Common myeloid progenitor, CD34-positive (primary cell): ENCODE measurements around the gene HMG20B.

Experiments used
- CTCF ChIA-PET: fragments of 350-600 bp; sonication (Branson Sonifier 250); formaldehyde crosslinking; loops from one replicate; lab custom pipeline; 2021; ENCODE audit warnings: antibody characterized with exemption; lab: Charles Lee
- POLR2A ChIA-PET: fragments of 350-600 bp; sonication (Branson Sonifier 250); formaldehyde crosslinking; loops from one replicate; lab custom pipeline; 2021; ENCODE audit warnings: antibody characterized with exemption; lab: Charles Lee
- DNase-seq, 3 donors: peaks; one replicate each; pipeline versions ENCODE4 v3.0.0 to v3.0.0-alpha.2; 2013
- H3K27ac ChIP-seq, 2 experiments: 1 replicate in 1 of 2; 2 replicates in 1 of 2; pipeline ENCODE4 v1.7.0; 2013; ENCODE audit warnings: inconsistent platforms in 2 of 2, low read length in 2 of 2, mild to moderate bottlenecking in 2 of 2, low read depth in 1 of 2, moderate library complexity in 1 of 2; ENCODE audit not compliant: severe bottlenecking in 2 of 2, insufficient read depth in 1 of 2, poor library complexity in 1 of 2
- H3K27me3 ChIP-seq, 5 experiments: replicated peaks in 2 of 5; 1 replicate in 3 of 5; 2 replicates in 2 of 5; pipeline versions ENCODE4 v1.6.1 to v1.7.0; 2013; ENCODE audit warnings: low read length in 4 of 5, mild to moderate bottlenecking in 2 of 5, moderate library complexity in 2 of 5, inconsistent platforms in 1 of 5; ENCODE audit not compliant: insufficient read depth in 5 of 5, control insufficient read depth in 4 of 5
- H3K36me3 ChIP-seq, 4 experiments: 1 replicate in 2 of 4; 2 replicates in 2 of 4; pipeline versions ENCODE4 v1.6.1 to v1.7.0; 2013; ENCODE audit warnings: low read length in 3 of 4, control low read depth in 1 of 4, mild to moderate bottlenecking in 1 of 4; ENCODE audit not compliant: control insufficient read depth in 4 of 4, insufficient read depth in 4 of 4
- H3K4me1 ChIP-seq, 4 experiments: 1 replicate in 3 of 4; 2 replicates in 1 of 4; pipeline versions ENCODE4 v1.6.1 to v1.7.1; 2013; ENCODE audit warnings: low read length in 3 of 4, mild to moderate bottlenecking in 3 of 4, control low read depth in 1 of 4, inconsistent platforms in 1 of 4, moderate library complexity in 1 of 4; ENCODE audit not compliant: control insufficient read depth in 4 of 4, insufficient read depth in 4 of 4; ENCODE audit errors: control extremely low read depth in 1 of 4
- H3K4me3 ChIP-seq, 7 experiments: 1 replicate in 4 of 7; 2 replicates in 3 of 7; pipeline versions ENCODE4 v1.5.1 to v1.7.0; 2013; ENCODE audit warnings: mild to moderate bottlenecking in 7 of 7, low read length in 6 of 7, moderate library complexity in 6 of 7, inconsistent platforms in 2 of 7, low read depth in 2 of 7, control low read depth in 1 of 7; ENCODE audit not compliant: insufficient read depth in 4 of 7, control insufficient read depth in 1 of 7; ENCODE audit errors: extremely low read depth in 1 of 7
- H3K9me3 ChIP-seq, 5 experiments: 1 replicate in 4 of 5; 2 replicates in 1 of 5; pipeline versions ENCODE4 v1.6.1 to v1.7.1; 2013; ENCODE audit warnings: low read length in 4 of 5, mild to moderate bottlenecking in 2 of 5, inconsistent platforms in 1 of 5, low read depth in 1 of 5, moderate library complexity in 1 of 5; ENCODE audit not compliant: control insufficient read depth in 4 of 5, insufficient read depth in 2 of 5; ENCODE audit errors: control extremely low read depth in 1 of 5
- WGBS: methylation state at CpG from one replicate; pipeline ENCODE4 v1.1.5; 2013; ENCODE audit not compliant: insufficient coverage; 5-methylcytosine and 5-hydroxymethylcytosine counted together

HMG20B gene

GRCh38 chr19:3548606-3549005 is 24.1 kb upstream of the HMG20B start:
- Histone ChIP-seq H3K4me1 (peaks cover 0 to 23% (median 11%) of the 10 kb centered on the region in 4 experiments), H3K27ac (no peak overlapping the region), H3K4me3 (no peak overlapping the region), H3K36me3 (peaks cover 2 to 60% (median 24%) of the 10 kb centered on the region in 4 experiments), H3K9me3 (no peaks in the 10 kb centered on the region), H3K27me3 (no peaks in the 10 kb centered on the region)
- CTCF ChIA-PET: interaction anchor here (1.1 to 2.1 kb wide), 4 partner anchors 8 to 42 kb away, joined by 4 to 5 read pairs (median 4); partner anchors contain the start of genes GIPC3 and MFSD12
- 86% methylated on average over 14 of the region's 14 CpGs for WGBS
- DNase-seq: peak in 2 of 3 donors; percentile 48 to 50
- POLR2A ChIA-PET: no interaction called here

DNA sequence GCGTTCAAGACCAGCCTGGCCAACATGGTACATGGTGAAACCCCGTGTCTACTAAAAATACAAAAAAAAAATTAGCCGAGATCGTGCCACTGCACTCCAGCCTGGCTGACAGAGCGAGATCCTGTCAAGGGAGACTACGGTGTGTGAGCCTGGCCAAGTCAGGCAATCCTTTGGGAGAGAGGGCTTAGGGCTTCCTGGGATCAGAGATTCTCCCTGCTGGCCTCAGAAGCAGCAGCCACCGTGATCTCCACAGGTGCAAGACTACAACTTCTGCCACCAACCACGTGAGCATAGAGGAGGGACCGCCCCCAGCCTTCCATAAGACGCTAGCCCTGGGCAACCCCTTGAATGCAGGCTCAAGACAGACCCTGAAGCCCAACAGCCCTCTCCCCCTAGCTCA is 22.9 kb upstream of the HMG20B start:
- CTCF ChIA-PET: interaction anchor here (1.1 kb wide), 1 partner anchor 41 kb away, joined by 4 read pairs; no protein-coding TSS in a partner anchor
- Histone ChIP-seq H3K9me3 (no peaks in the 10 kb centered on the region), H3K4me3 (no peak overlapping the region), H3K27me3 (no peaks in the 10 kb centered on the region), H3K27ac (no peak overlapping the region), H3K36me3 (peaks cover 2 to 48% (median 17%) of the 10 kb centered on the region in 4 experiments), H3K4me1 (peaks cover 3 to 32% (median 23%) of the 10 kb centered on the region in 4 experiments)
- no peak for DNase-seq
- 100% methylated on average over 6 of the region's 10 CpGs for WGBS
- POLR2A ChIA-PET: no interaction called here

DNA sequence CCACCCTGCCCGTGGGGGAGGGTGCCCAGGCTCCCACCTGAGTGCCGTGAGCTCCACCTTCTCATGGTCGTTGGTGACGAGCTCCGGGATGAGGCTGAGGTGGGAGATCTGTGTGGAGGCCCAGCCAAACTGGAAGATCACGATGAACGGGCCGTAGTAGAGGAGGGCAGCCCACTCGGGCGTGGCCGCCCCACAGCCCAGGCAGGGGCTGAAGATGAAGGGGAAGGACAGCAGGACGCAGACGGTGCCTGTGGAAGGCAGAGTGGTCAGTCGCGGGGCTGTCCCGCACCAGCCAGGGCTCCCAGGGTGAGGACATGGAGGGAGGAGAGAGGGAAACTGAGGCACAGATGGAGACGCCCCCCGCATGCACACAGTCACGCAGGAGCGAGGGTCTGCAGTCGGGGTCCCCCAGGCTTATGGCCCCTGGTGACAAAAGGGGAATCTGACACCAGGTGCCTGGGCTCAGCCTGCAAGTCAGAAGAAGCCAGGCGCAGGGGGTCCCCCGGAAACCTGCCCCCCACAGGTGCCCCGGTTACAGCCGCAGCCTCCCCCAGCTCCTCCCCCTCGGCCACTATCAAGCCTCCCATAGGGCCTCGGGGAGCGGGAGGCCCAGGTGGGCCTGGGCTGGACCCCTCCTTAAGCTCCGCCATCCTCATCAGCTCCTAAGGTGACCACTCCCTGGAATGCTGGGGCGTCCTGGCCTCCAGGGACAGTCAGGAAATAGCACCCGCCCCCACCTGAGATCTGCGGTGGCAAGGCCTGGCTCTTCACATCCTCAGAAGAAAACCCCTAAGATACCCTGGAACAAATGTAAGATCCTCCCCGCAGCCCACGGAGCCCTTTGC is 21.6 kb upstream of the HMG20B start:
- Histone ChIP-seq H3K36me3 (peaks cover 2 to 40% (median 13%) of the 10 kb centered on the region in 4 experiments), H3K4me3 (no peak overlapping the region), H3K27ac (no peak overlapping the region), H3K27me3 (no peaks in the 10 kb centered on the region), H3K4me1 (peaks cover 3 to 44% (median 33%) of the 10 kb centered on the region in 4 experiments), H3K9me3 (no peaks in the 10 kb centered on the region)
- DNase-seq: no peak
- CTCF ChIA-PET: interaction anchor here (0.6 to 1.6 kb wide), 2 partner anchors 9 to 34 kb away, joined by 3 read pairs; partner anchors contain the start of gene GIPC3
- POLR2A ChIA-PET: no interaction called here
- 95% methylated on average over 24 of the region's 34 CpGs for WGBS

GRCh38 chr19:3551792-3552095 is 21.0 kb upstream of the HMG20B start:
- H3K4me1 ChIP-seq: peaks cover 6 to 50% (median 38%) of the 10 kb centered on the region in 4 experiments
- ChIA-PET POLR2A (no interaction called here), CTCF (interaction anchor here (1.6 kb wide), 1 partner anchor 34 kb away, joined by 3 read pairs; the partner anchor contains the start of gene GIPC3)
- H3K27ac ChIP-seq: no peak overlapping the region
- peaks cover 2 to 35% (median 11%) of the 10 kb centered on the region in 4 experiments for H3K36me3 ChIP-seq
- no peaks in the 10 kb centered on the region for H3K9me3 ChIP-seq
- no peak for DNase-seq
- no peak overlapping the region for H3K4me3 ChIP-seq
- H3K27me3 ChIP-seq: no peaks in the 10 kb centered on the region
- 92% methylated on average over 6 of the region's 9 CpGs for whole genome bisulfite sequencing

DNA sequence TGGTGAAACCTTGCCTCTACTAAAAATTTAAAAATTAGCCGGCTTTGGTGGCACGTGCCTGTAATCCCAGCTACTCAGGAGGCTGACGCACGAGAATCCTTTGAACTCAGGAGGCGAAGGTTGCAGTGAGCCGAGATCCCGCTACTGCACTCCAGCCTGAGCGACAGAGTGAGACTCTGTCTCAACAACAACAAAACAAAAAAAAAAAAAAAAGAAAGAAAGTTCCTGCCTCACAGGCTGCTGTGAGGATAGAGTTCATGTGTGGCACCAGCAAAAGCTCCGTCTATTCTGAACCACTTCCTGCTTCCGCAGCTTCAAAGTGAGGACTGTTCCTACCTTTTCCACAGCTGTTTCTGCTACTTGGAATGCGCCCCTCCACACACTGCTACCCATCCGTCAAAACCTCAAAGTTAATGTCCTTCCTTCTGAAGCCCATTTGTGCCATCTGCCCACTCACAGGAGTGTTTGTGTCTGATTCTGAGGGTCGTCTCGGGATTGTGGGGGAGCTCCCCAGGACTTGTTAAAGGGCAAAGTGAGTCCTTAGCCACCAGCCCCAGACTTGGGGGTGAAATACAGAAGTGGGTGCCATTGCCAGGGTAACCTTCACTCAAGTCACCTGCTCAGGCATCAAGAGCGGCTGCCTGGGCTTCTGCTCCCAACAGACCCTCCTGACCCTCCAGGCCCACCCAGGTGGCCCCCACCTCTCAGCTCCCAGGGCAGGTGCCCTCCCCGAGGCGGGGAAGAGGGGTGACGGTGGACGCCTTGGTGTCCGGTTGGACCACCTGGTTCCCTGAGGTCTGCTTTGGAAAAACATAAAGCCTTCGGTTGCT is 18.3 kb upstream of the HMG20B start:
- POLR2A ChIA-PET: interaction anchor here (0.6 to 1.1 kb wide), 4 partner anchors 17 to 501 kb away, joined by 3 to 4 read pairs (median 4); partner anchors contain the start of gene MRPL54
- WGBS: 65% methylated on average over 9 of the region's 21 CpGs
- Histone ChIP-seq H3K4me3 (peak overlapping the region in 6 of 7 experiments; percentile 8 to 43 (median 34)), H3K27me3 (no peaks in the 10 kb centered on the region), H3K27ac (peak overlapping the region in 1 of 2 experiments; percentile 45), H3K9me3 (no peaks in the 10 kb centered on the region), H3K4me1 (peaks cover 6 to 53% (median 47%) of the 10 kb centered on the region in 4 experiments), H3K36me3 (peaks cover 0 to 12% (median 2%) of the 10 kb centered on the region in 4 experiments)
- peak in 2 of 3 donors; percentile 55 to 57 for DNase-seq
- CTCF ChIA-PET: interaction anchor here (1.1 to 1.4 kb wide), 2 partner anchors 8 to 31 kb away, joined by 5 to 6 read pairs; partner anchors contain the start of gene GIPC3

DNA sequence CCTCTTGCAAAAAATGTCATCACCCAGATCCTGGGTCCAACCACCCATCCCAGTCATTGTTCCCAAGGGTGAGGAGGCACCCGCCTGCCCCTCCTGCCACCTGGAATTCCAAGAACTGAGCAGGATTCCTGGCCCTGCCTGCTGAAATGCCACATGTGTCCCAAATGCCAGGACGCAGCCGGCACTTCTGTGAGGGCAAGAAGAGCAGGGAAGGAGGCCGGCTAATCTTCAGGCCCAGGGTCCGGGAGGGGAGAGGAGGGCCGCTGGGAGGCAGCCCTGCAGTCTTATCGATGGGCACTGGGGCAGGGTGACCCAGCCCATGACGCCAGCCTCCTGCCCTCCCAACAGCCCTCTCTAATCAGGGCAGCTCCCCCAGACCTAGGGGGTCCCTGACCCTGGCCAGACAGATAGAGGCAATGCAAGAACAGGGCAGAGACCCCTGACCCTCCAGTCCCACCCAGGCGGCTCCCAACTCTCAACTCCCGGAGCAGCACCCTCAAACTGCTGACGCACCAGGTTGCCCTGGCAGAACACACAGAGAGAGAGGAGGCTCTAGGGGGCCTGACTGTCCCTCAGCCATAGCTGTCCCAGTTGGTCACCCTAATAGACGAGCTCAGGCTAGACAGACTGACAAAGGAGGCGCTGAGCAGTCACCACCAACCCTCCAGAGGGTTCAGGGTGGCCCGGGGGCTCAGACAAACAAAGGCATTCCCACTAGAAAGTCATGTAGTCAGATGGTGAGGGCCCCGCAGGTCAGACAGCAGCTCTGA is 16.9 kb upstream of the HMG20B start:
- H3K36me3 ChIP-seq: peaks cover 0 to 10% (median under 1%) of the 10 kb centered on the region in 4 experiments
- CTCF ChIA-PET: interaction anchor here (0.7 to 2.9 kb wide), 7 partner anchors 11 to 70 kb away, joined by 3 to 25 read pairs (median 4); partner anchors contain the start of gene GIPC3
- H3K9me3 ChIP-seq: no peaks in the 10 kb centered on the region
- no peak for DNase-seq
- H3K4me1 ChIP-seq: peaks cover 6 to 63% (median 52%) of the 10 kb centered on the region in 4 experiments
- H3K4me3 ChIP-seq: peak overlapping the region in 6 of 7 experiments; percentile 19 to 97 (median 90)
- no peaks in the 10 kb centered on the region for H3K27me3 ChIP-seq
- WGBS: 92% methylated on average over 11 of the region's 15 CpGs
- POLR2A ChIA-PET: interaction anchor here (0.6 to 0.7 kb wide), 2 partner anchors 118 to 870 kb away, joined by 3 read pairs; no protein-coding TSS in a partner anchor
- H3K27ac ChIP-seq: peak overlapping the region in 1 of 2 experiments; percentile 74
